H1 (cell line): Measurements from ENCODE around the gene GPC2. TPM values are rescaled to one million over a fixed set of nuclear protein-coding genes. Genes with fewer than 3 reads are reported as not detected.
A peak's percentile ranks its signal among the peaks of the same experiment; 100 is the strongest.

Source experiments
- CTCF ChIA-PET: fragments of 300-600 bp; sonication (Branson Sonifier 250); formaldehyde crosslinking; loops from one replicate; lab custom pipeline; 2021; ENCODE audit not compliant: partially characterized antibody; lab: Charles Lee
- POLR2A ChIA-PET: fragments of 300-600 bp; sonication (Branson Sonifier 250); formaldehyde crosslinking; loops from one replicate; lab custom pipeline; 2021; ENCODE audit warnings: inconsistent platforms; ENCODE audit not compliant: partially characterized antibody; lab: Charles Lee
- DNase-seq, 2 experiments: peaks; one replicate each; pipeline versions ENCODE4 v3.0.0 to v3.0.0-alpha.2; 2010 to 2022; ENCODE audit warnings: low spot score in 2 of 2, low read depth in 1 of 2, mixed read lengths in 1 of 2
- FAIRE-seq: peaks from 2 replicates; lab custom pipeline; 2011; peaks lifted over from hg19 to GRCh38; lab: Jason Lieb, UNC
- H2AFZ ChIP-seq: 2 replicates; pipeline ENCODE4 v1.8.1; 2012; ENCODE audit warnings: low read length, inconsistent platforms
- H2AK5ac ChIP-seq: 2 replicates; pipeline ENCODE4 v1.6.1; 2013; ENCODE audit warnings: low read depth, low read length
- H2BK120ac ChIP-seq: replicated peaks from 2 replicates; pipeline ENCODE3; 2013; ENCODE audit warnings: low read depth, low read length, inconsistent platforms
- H2BK12ac ChIP-seq: 2 replicates; pipeline ENCODE4 v1.6.1; 2013; ENCODE audit warnings: low read depth, low read length
- H2BK15ac ChIP-seq: 2 replicates; pipeline ENCODE4 v1.6.1; 2013; ENCODE audit warnings: low read length
- H2BK20ac ChIP-seq: 2 replicates; pipeline ENCODE4 v1.6.1; 2013; ENCODE audit warnings: low read length
- H2BK5ac ChIP-seq: 2 replicates; pipeline ENCODE4 v1.6.1; 2013; ENCODE audit warnings: low read depth, low read length
- H3K14ac ChIP-seq: 2 replicates; pipeline ENCODE4 v1.6.1; 2013; ENCODE audit warnings: inconsistent platforms; ENCODE audit not compliant: insufficient read length
- H3K18ac ChIP-seq: 2 replicates; pipeline ENCODE4 v1.6.1; 2013; ENCODE audit warnings: low read length; ENCODE audit errors: extremely low read depth
- H3K23ac ChIP-seq: 2 replicates; pipeline ENCODE4 v1.6.1; 2013; ENCODE audit warnings: inconsistent platforms; ENCODE audit not compliant: insufficient read length
- H3K23me2 ChIP-seq: 2 replicates; pipeline ENCODE4 v1.6.1; 2013; ENCODE audit warnings: low read depth, low read length
- H3K27ac ChIP-seq: 2 replicates; pipeline ENCODE4 v1.6.1; 2011; ENCODE audit warnings: low read depth, low read length, inconsistent platforms
- H3K27me3 ChIP-seq, 4 experiments: replicated peaks in 1 of 4; 1 replicate in 1 of 4; 2 replicates in 3 of 4; pipeline versions ENCODE4 v1.6.1 to v1.8.1; 2011 to 2013; ENCODE audit warnings: low read length in 3 of 4, mild to moderate bottlenecking in 3 of 4, inconsistent platforms in 2 of 4, mixed read lengths in 2 of 4, moderate library complexity in 1 of 4; ENCODE audit not compliant: control insufficient read depth in 3 of 4, insufficient read depth in 3 of 4; ENCODE audit errors: extremely low read depth in 1 of 4
- H3K36me3 ChIP-seq, 4 experiments: 2 replicates each; pipeline versions ENCODE4 v1.6.1 to v1.8.1; 2011 to 2013; ENCODE audit warnings: mild to moderate bottlenecking in 4 of 4, low read length in 3 of 4, moderate library complexity in 2 of 4, control low read depth in 1 of 4, inconsistent platforms in 1 of 4; ENCODE audit not compliant: insufficient read depth in 4 of 4, control insufficient read depth in 2 of 4
- H3K4ac ChIP-seq: replicated peaks from 2 replicates; pipeline ENCODE3; 2013; ENCODE audit warnings: low read length, low read depth, mixed read lengths, inconsistent platforms; ENCODE audit not compliant: insufficient read length
- H3K4me1 ChIP-seq, 4 experiments: replicated peaks in 1 of 4; 1 replicate in 1 of 4; 2 replicates in 3 of 4; pipeline versions ENCODE4 v1.6.1 to v1.8.1; 2011 to 2013; ENCODE audit warnings: low read length in 3 of 4, inconsistent platforms in 2 of 4, mixed read lengths in 1 of 4; ENCODE audit not compliant: insufficient read depth in 4 of 4, control insufficient read depth in 3 of 4
- H3K4me2 ChIP-seq, 2 experiments: 2 replicates each; pipeline versions ENCODE4 v1.6.1 to v1.8.1; 2011 to 2013; ENCODE audit warnings: low read depth in 2 of 2, low read length in 2 of 2, control low read depth in 1 of 2, inconsistent platforms in 1 of 2, mild to moderate bottlenecking in 1 of 2; ENCODE audit not compliant: insufficient read depth in 1 of 2
- H3K4me3 ChIP-seq, 4 experiments: fragments of 200-600, 300-600 bp in 1 of 4; sonication (generic), shearing (Covaris generic), sonication (Bioruptor Twin) in 1 of 4; 2 replicates each; pipeline versions ENCODE4 v1.5.1 to v1.8.1; 2011 to 2016; ENCODE audit warnings: low read length in 4 of 4, low read depth in 3 of 4, control low read depth in 2 of 4, inconsistent platforms in 2 of 4, mild to moderate bottlenecking in 2 of 4, mixed read lengths in 1 of 4, moderate library complexity in 1 of 4; ENCODE audit not compliant: insufficient read depth in 2 of 4; ENCODE audit errors: extremely low read depth in 1 of 4
- H3K56ac ChIP-seq: replicated peaks from 2 replicates; pipeline ENCODE3; 2013; ENCODE audit warnings: low read depth, mild to moderate bottlenecking, mixed read lengths, low read length, inconsistent platforms; ENCODE audit not compliant: insufficient read length
- H3K79me1 ChIP-seq: 2 replicates; pipeline ENCODE4 v1.6.1; 2013; ENCODE audit warnings: low read depth, low read length, control low read depth
- H3K79me2 ChIP-seq, 2 experiments: 2 replicates each; pipeline versions ENCODE4 v1.6.1 to v1.8.1; 2012 to 2013; ENCODE audit warnings: low read length in 2 of 2, mild to moderate bottlenecking in 2 of 2, inconsistent platforms in 1 of 2; ENCODE audit not compliant: insufficient read depth in 2 of 2, control insufficient read depth in 1 of 2
- H3K9ac ChIP-seq, 4 experiments: replicated peaks in 1 of 4; 1 replicate in 1 of 4; 2 replicates in 3 of 4; pipeline versions ENCODE4 v1.6.1 to v1.8.1; 2011 to 2013; ENCODE audit warnings: low read depth in 3 of 4, low read length in 3 of 4, control low read depth in 2 of 4, mild to moderate bottlenecking in 2 of 4, moderate library complexity in 2 of 4, inconsistent platforms in 1 of 4; ENCODE audit errors: extremely low read depth in 1 of 4
- H3K9me3 ChIP-seq, 2 experiments: 2 replicates each; pipeline versions ENCODE4 v1.6.1 to v1.8.1; 2012 to 2013; ENCODE audit warnings: mild to moderate bottlenecking in 2 of 2, moderate library complexity in 2 of 2, control low read depth in 1 of 2, inconsistent platforms in 1 of 2, low read depth in 1 of 2, low read length in 1 of 2, mixed read lengths in 1 of 2; ENCODE audit not compliant: insufficient read depth in 2 of 2
- H4K20me1 ChIP-seq, 2 experiments: replicated peaks in 1 of 2; 2 replicates each; pipeline versions ENCODE3 to v1.8.1; 2011 to 2013; ENCODE audit warnings: inconsistent platforms in 2 of 2, low read length in 2 of 2, mild to moderate bottlenecking in 1 of 2; ENCODE audit not compliant: insufficient read depth in 2 of 2, control insufficient read depth in 1 of 2
- H4K5ac ChIP-seq: 2 replicates; pipeline ENCODE4 v1.6.1; 2013; ENCODE audit warnings: low read length, low read depth, mixed read lengths, inconsistent platforms; ENCODE audit not compliant: insufficient read length
- H4K8ac ChIP-seq: 2 replicates; pipeline ENCODE4 v1.8.0; 2013; ENCODE audit warnings: mild to moderate bottlenecking, moderate library complexity, low read length, inconsistent platforms; ENCODE audit not compliant: insufficient read depth; ENCODE audit errors: extremely low read depth
- H4K91ac ChIP-seq: replicated peaks from 2 replicates; pipeline ENCODE3; 2013; ENCODE audit warnings: low read length, mixed read lengths, inconsistent platforms; ENCODE audit not compliant: insufficient read length
- CHD1 ChIP-seq: IDR thresholded peaks from 2 replicates; pipeline ENCODE4 v1.6.1; 2012; ENCODE audit warnings: low read depth, low read length, improper control_type of control experiment
- POLR2A ChIP-seq, 2 experiments: IDR thresholded peaks; 1 replicate in 1 of 2; 2 replicates in 1 of 2; pipeline ENCODE4 v1.6.1; 2011; ENCODE audit warnings: low read depth in 2 of 2, low read length in 2 of 2, mild to moderate bottlenecking in 2 of 2; ENCODE audit errors: control extremely low read depth in 1 of 2
- POLR2AphosphoS5 ChIP-seq: IDR thresholded peaks from 2 replicates; pipeline ENCODE4 v1.6.1; 2011; ENCODE audit warnings: low read depth, low read length
- POU5F1 ChIP-seq: IDR thresholded peaks from 2 replicates; pipeline ENCODE4 v1.6.1; 2011; ENCODE audit warnings: low read depth, mild to moderate bottlenecking, low read length, moderate library complexity
- SAP30 ChIP-seq: fragments of 300-600 bp; sonication (generic); IDR thresholded peaks from 2 replicates; pipeline ENCODE4 v1.7.1; 2012; ENCODE audit warnings: low read length, moderate library complexity, mild to moderate bottlenecking, inconsistent platforms; ENCODE audit not compliant: insufficient read depth, insufficient replicate concordance
- SP2 ChIP-seq: IDR thresholded peaks from 2 replicates; pipeline ENCODE4 v1.6.1; 2012; ENCODE audit warnings: mild to moderate bottlenecking, low read length, inconsistent platforms
- TCF12 ChIP-seq: IDR thresholded peaks from 2 replicates; pipeline ENCODE4 v1.6.1; 2011; ENCODE audit warnings: low read depth, mild to moderate bottlenecking, low read length
- WGBS, 2 experiments: shearing (Covaris generic) in 1 of 2; methylation state at CpG; one replicate each; pipeline versions ENCODE4 v1.1.6 to v1.1.7; 2013 to 2015; ENCODE audit warnings: low lambda C conversion rate in 2 of 2, mixed read lengths in 2 of 2, inconsistent platforms in 1 of 2, low coverage in 1 of 2, missing lambda C conversion rate in 1 of 2; ENCODE audit not compliant: insufficient replicate concordance in 2 of 2, insufficient coverage in 1 of 2, insufficient read length in 1 of 2; ENCODE audit errors: extremely low coverage in 1 of 2, missing lambda C conversion rate in 1 of 2; 5-methylcytosine and 5-hydroxymethylcytosine counted together
- polyA plus RNA-seq, 7 experiments: library from polyadenylated mRNA; depleted of rRNA in 3 of 7; stranded (reverse) in 5 of 7; unstranded in 2 of 7; fragments of >200 nt in 5 of 7; fragments of 200-250 nt in 2 of 7; gene quantifications; 1 replicate in 5 of 7; 2 replicates in 1 of 7; 4 replicates in 1 of 7; pipeline versions ENCODE4 v1.2.1 to v1.2.3, GENCODE V29; 2011 to 2013; ENCODE audit warnings: missing spikeins in 2 of 7, mixed read lengths in 2 of 7
- total RNA-seq: library from RNA; stranded (reverse); fragmentation: NEBNext Ultra II Directional; extraction: Animal tissue kit (Norgen Biotek cat#: 25700); gene quantifications from 2 replicates; pipeline ENCODE4 v1.2.1, GENCODE V29; 2021

GPC2 gene
- total and polyA plus RNA-seq, 2 of the 8 experiments (the other 6 are each of a cell fraction or from before 2014, with no cell fraction given) = 25.3 to 44.8 TPM

DNA sequence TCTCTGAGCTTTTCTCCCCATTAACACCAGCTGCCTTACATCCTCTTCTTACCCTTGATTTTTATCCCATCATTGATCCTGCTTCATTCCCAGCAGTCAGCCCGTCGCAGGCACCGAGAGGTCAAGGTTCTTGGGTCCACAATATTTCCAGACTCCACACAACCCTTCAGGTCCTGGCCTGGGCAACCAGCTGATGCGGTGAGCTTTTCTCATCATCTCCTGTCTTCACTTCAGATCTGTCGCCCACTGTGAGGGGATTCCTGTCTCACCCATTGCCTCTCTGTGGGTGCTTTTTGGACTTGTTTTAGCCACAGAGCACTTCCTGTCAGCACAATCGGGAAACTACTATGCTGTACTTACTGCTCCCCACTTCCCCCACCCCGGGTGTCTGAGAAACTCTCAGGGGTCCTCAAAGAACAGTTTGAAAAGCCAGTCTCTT, 34.2 kb upstream of the GPC2 start:
- no peak overlapping the region for H2BK12ac ChIP-seq
- no peak overlapping the region for H4K5ac ChIP-seq
- ChIA-PET POLR2A (interaction anchor here (0.9 to 1.5 kb wide), 5 partner anchors 9 to 63 kb away, joined by 3 to 6 read pairs (median 3); partner anchors contain the start of genes GAL3ST4 and LAMTOR4), CTCF (interaction anchor here (1.7 to 2.4 kb wide), 2 partner anchors 45 to 79 kb away, joined by 5 to 23 read pairs; no protein-coding TSS in a partner anchor)
- FAIRE-seq (no peak), DNase-seq (no peak)
- H3K14ac ChIP-seq = no peak overlapping the region
- H2BK20ac ChIP-seq = no peak overlapping the region
- H2AFZ ChIP-seq = no peak overlapping the region
- H3K27me3 ChIP-seq = peaks cover 0 to 14% (median 6%) of the 10 kb centered on the region in 4 experiments; a peak in 6 of 7 replicates
- no peak overlapping the region for H3K9ac ChIP-seq
- no peaks in the 10 kb centered on the region for H3K36me3 ChIP-seq
- no peak overlapping the region for H3K4ac ChIP-seq
- H4K20me1 ChIP-seq = no peaks in the 10 kb centered on the region
- H3K27ac ChIP-seq = no peak overlapping the region
- H2BK5ac ChIP-seq = no peak overlapping the region
- no peaks in the 10 kb centered on the region for H3K9me3 ChIP-seq
- H3K4me3 ChIP-seq = no peak overlapping the region
- no peak overlapping the region for H4K91ac ChIP-seq
- no peaks in the 10 kb centered on the region for H3K23me2 ChIP-seq
- no peak overlapping the region for H2BK15ac ChIP-seq
- 83% methylated on average over 7 of the region's 7 CpGs; no CpG with 5 or more reads in 1 of the 2 experiments for WGBS, 2 experiments
- H3K4me2 ChIP-seq = no peak overlapping the region
- no peak overlapping the region for H3K23ac ChIP-seq
- H3K4me1 ChIP-seq = peaks cover 0 to 4% (median 1%) of the 10 kb centered on the region in 4 experiments; a peak in 1 of 7 replicates
- H3K79me2 ChIP-seq = no peaks in the 10 kb centered on the region
- no peak overlapping the region for H4K8ac ChIP-seq
- no peak overlapping the region for H3K18ac ChIP-seq
- H2BK120ac ChIP-seq = no peak overlapping the region
- no peaks in the 10 kb centered on the region for H3K79me1 ChIP-seq
- H3K56ac ChIP-seq = no peak overlapping the region
- no peak; a peak in 1 of 3 replicates for TF ChIP-seq POLR2A (IDR thresholded peaks at IDR 0.05; ENCODE audit: control extremely low read depth in 1 of 2, low read depth in 2 of 2, low read length in 2 of 2)
- 0 out of 2 replicates have a peak, but pooled peaks have one; percentile 11 for TF ChIP-seq POLR2AphosphoS5
- no peak for TF ChIP-seq CHD1
- no peak for TF ChIP-seq SP2
- no peak for TF ChIP-seq POU5F1
- no peak for TF ChIP-seq TCF12
- no peak for TF ChIP-seq SAP30
- H2AK5ac ChIP-seq = no peak overlapping the region
